BLaER1 (cell line): ENCODE measurements around the gene HSDL1.

ENCODE experiments used
- H3K27ac ChIP-seq: shearing (Covaris generic); formaldehyde crosslinking; 2 replicates; pipeline ENCODE4 v1.8.1; 2022
- H3K27me3 ChIP-seq: shearing (Covaris generic); formaldehyde crosslinking; 2 replicates; pipeline ENCODE4 v1.8.1; 2022
- H3K36me3 ChIP-seq: shearing (Covaris generic); formaldehyde crosslinking; 2 replicates; pipeline ENCODE4 v1.8.1; 2022
- H3K4me1 ChIP-seq: shearing (Covaris generic); formaldehyde crosslinking; 2 replicates; pipeline ENCODE4 v1.8.1; 2022
- H3K4me2 ChIP-seq: shearing (Covaris generic); formaldehyde crosslinking; 2 replicates; pipeline ENCODE4 v1.8.1; 2022
- H3K4me3 ChIP-seq: shearing (Covaris generic); formaldehyde crosslinking; 2 replicates; pipeline ENCODE4 v1.8.1; 2022
- H3K9ac ChIP-seq: shearing (Covaris generic); formaldehyde crosslinking; 2 replicates; pipeline ENCODE4 v1.8.1; 2022
- H3K9me3 ChIP-seq: shearing (Covaris generic); formaldehyde crosslinking; 2 replicates; pipeline ENCODE4 v1.8.1; 2022
- H4K20me1 ChIP-seq: shearing (Covaris generic); formaldehyde crosslinking; 2 replicates; pipeline ENCODE4 v1.8.1; 2022
- Cebpa-rat ChIP-seq: shearing (Covaris generic); IDR thresholded peaks from 2 replicates; pipeline ENCODE4 v1.8.1; 2022

HSDL1 gene

GRCh38 chr16:84139628-84140258 lies 5.2 kb downstream of the HSDL1 start:
- Histone ChIP-seq H3K4me3 (no peak overlapping the region), H3K4me2 (peak overlapping the region; percentile 50), H3K9ac (no peak overlapping the region), H4K20me1 (peaks cover 76% of the 10 kb centered on the region), H3K9me3 (no peaks in the 10 kb centered on the region), H3K36me3 (no peaks in the 10 kb centered on the region), H3K27me3 (no peaks in the 10 kb centered on the region), H3K27ac (no peak overlapping the region), H3K4me1 (peaks cover 64% of the 10 kb centered on the region)
- TF ChIP-seq Cebpa-rat = no peak

GRCh38 chr16:84138824-84139627 lies 6.0 kb downstream of the HSDL1 start:
- 0 out of 2 replicates have a peak overlapping the region, but pooled peaks have one; percentile 12 for H3K9ac ChIP-seq

GRCh38 chr16:84138500-84138823 lies 6.5 kb downstream of the HSDL1 start:
- Histone ChIP-seq H3K4me1 (peaks cover 57% of the 10 kb centered on the region), H3K4me3 (no peak overlapping the region), H3K36me3 (no peaks in the 10 kb centered on the region), H3K27ac (no peak overlapping the region), H3K9me3 (no peaks in the 10 kb centered on the region), H4K20me1 (peaks cover 69% of the 10 kb centered on the region), H3K4me2 (peak overlapping the region; percentile 50), H3K9ac (0 out of 2 replicates have a peak overlapping the region, but pooled peaks have one; percentile 12), H3K27me3 (no peaks in the 10 kb centered on the region)
- TF ChIP-seq Cebpa-rat = no peak

More at GRCh38 chr16:84138824-84139627, 6.0 kb downstream of the HSDL1 start:
- Histone ChIP-seq H3K4me3 (no peak overlapping the region), H4K20me1 (peaks cover 73% of the 10 kb centered on the region), H3K9me3 (no peaks in the 10 kb centered on the region), H3K4me2 (peak overlapping the region; percentile 50), H3K27ac (no peak overlapping the region), H3K4me1 (peaks cover 63% of the 10 kb centered on the region), H3K36me3 (no peaks in the 10 kb centered on the region), H3K27me3 (no peaks in the 10 kb centered on the region)
- TF ChIP-seq Cebpa-rat = no peak

GRCh38 chr16:84137769-84138357 lies 7.1 kb downstream of the HSDL1 start:
- H3K36me3 ChIP-seq = no peaks in the 10 kb centered on the region
- peaks cover 55% of the 10 kb centered on the region for H3K4me1 ChIP-seq
- H3K4me3 ChIP-seq = no peak overlapping the region
- no peak for TF ChIP-seq Cebpa-rat
- H3K27ac ChIP-seq = no peak overlapping the region
- peaks cover 63% of the 10 kb centered on the region for H4K20me1 ChIP-seq
- H3K27me3 ChIP-seq = no peaks in the 10 kb centered on the region
- H3K9me3 ChIP-seq = no peaks in the 10 kb centered on the region
- H3K4me2 ChIP-seq = peak overlapping the region; percentile 22
- no peak overlapping the region for H3K9ac ChIP-seq

- Histone ChIP-seq H3K9ac (no peak overlapping the region), H4K20me1 (peaks cover 57% of the 10 kb centered on the region), H3K27ac (peak overlapping the region; percentile 22; the same call in 1 of the 2 replicates), H3K4me3 (no peak overlapping the region), H3K36me3 (no peaks in the 10 kb centered on the region; the same call in 1 of the 2 replicates), H3K27me3 (no peaks in the 10 kb centered on the region), H3K4me1 (peaks cover 55% of the 10 kb centered on the region), H3K9me3 (no peaks in the 10 kb centered on the region), H3K4me2 (peak overlapping the region; percentile 22; the same call in 1 of the 2 replicates)
- no peak for TF ChIP-seq Cebpa-rat
Measured at GRCh38 chr16:84137287-84137686, 7.7 kb downstream of the HSDL1 start.

- Histone ChIP-seq H3K4me1 (peaks cover 51% of the 10 kb centered on the region), H3K9ac (no peak overlapping the region)
Measured at GRCh38 chr16:84136331-84137125, 8.4 kb downstream of the HSDL1 start.

GRCh38 chr16:84132527-84133285 lies 12.3 kb downstream of the HSDL1 start:
- H3K4me3 ChIP-seq = no peak overlapping the region
- H3K4me2 ChIP-seq = no peak overlapping the region
- H3K9me3 ChIP-seq = no peaks in the 10 kb centered on the region
- no peak overlapping the region for H3K9ac ChIP-seq
- peaks cover 22% of the 10 kb centered on the region for H3K4me1 ChIP-seq
- H4K20me1 ChIP-seq = peaks cover 23% of the 10 kb centered on the region
- H3K27ac ChIP-seq = no peak overlapping the region
- H3K36me3 ChIP-seq = peaks cover 29% of the 10 kb centered on the region
- no peak for TF ChIP-seq Cebpa-rat
- H3K27me3 ChIP-seq = no peaks in the 10 kb centered on the region

More at GRCh38 chr16:84136331-84137125, 8.4 kb downstream of the HSDL1 start:
- peaks cover 50% of the 10 kb centered on the region for H4K20me1 ChIP-seq
- no peak for TF ChIP-seq Cebpa-rat
- no peaks in the 10 kb centered on the region for H3K27me3 ChIP-seq
- H3K4me3 ChIP-seq = no peak overlapping the region
- no peak overlapping the region for H3K27ac ChIP-seq
- H3K9me3 ChIP-seq = no peaks in the 10 kb centered on the region
- H3K36me3 ChIP-seq = no peaks in the 10 kb centered on the region; the same call in 1 of the 2 replicates
- H3K4me2 ChIP-seq = peak overlapping the region; percentile 22; the same call in 1 of the 2 replicates

GRCh38 chr16:84131117-84131516 lies 13.9 kb downstream of the HSDL1 start:
- Histone ChIP-seq H3K4me2 (no peak overlapping the region), H3K27ac (no peak overlapping the region), H3K36me3 (peaks cover 37% of the 10 kb centered on the region), H3K4me1 (0 out of 2 replicates have a peak, but pooled peaks cover 7% of the 10 kb centered on the region), H4K20me1 (peaks cover 7% of the 10 kb centered on the region), H3K27me3 (no peaks in the 10 kb centered on the region), H3K9me3 (no peaks in the 10 kb centered on the region), H3K4me3 (no peak overlapping the region), H3K9ac (no peak overlapping the region)
- TF ChIP-seq Cebpa-rat = no peak
